Endothelial cell of umbilical vein (primary cell): ENCODE results near the gene DLK1. TPM values are rescaled to one million over a fixed set of nuclear protein-coding genes. Genes with fewer than 3 reads are reported as not detected.

Source experiments
- BruUV-seq: library from RNA; stranded (reverse); fragments of 400-500 nt; replicated peaks from 2 replicates; lab custom pipeline; 2021; lab: Mats Ljungman, UMichigan
- CTCF ChIA-PET: fragments of 300-600, 350-600 bp; sonication (Branson Sonifier 250); formaldehyde crosslinking; loops from one replicate; lab custom pipeline; 2021; ENCODE audit warnings: antibody characterized with exemption, inconsistent platforms; lab: Charles Lee
- POLR2A ChIA-PET: fragments of 300-600, 350-600 bp; sonication (Branson Sonifier 250); formaldehyde crosslinking; loops from one replicate; lab custom pipeline; 2021; ENCODE audit warnings: antibody characterized with exemption, inconsistent platforms; lab: Charles Lee
- DNase-seq: peaks from one replicate; pipeline ENCODE4 v3.0.0-alpha.2; 2011; ENCODE audit warnings: low read depth, low spot score
- FAIRE-seq: peaks from 2 replicates; lab custom pipeline; 2011; peaks lifted over from hg19 to GRCh38; lab: Jason Lieb, UNC
- H2AFZ ChIP-seq: 2 replicates; pipeline ENCODE4 v1.6.0; 2012; ENCODE audit warnings: low read depth, low read length, control low read depth, inconsistent platforms
- H3K27ac ChIP-seq: 2 replicates; pipeline ENCODE4 v1.5.1; 2011; ENCODE audit warnings: low read depth, mild to moderate bottlenecking, control low read depth, low read length, moderate library complexity; ENCODE audit not compliant: insufficient read depth
- H3K27me3 ChIP-seq, 2 experiments: 2 replicates each; pipeline versions ENCODE4 v1.6.0 to v1.6.1; 2011; ENCODE audit warnings: low read length in 2 of 2, mixed read lengths in 1 of 2; ENCODE audit not compliant: control insufficient read depth in 2 of 2, insufficient read depth in 2 of 2
- H3K36me3 ChIP-seq, 2 experiments: 2 replicates in 1 of 2; 3 replicates in 1 of 2; pipeline ENCODE4 v1.5.1; 2011; ENCODE audit warnings: low read length in 2 of 2, mild to moderate bottlenecking in 1 of 2, moderate library complexity in 1 of 2; ENCODE audit not compliant: control insufficient read depth in 2 of 2, insufficient read depth in 2 of 2; ENCODE audit errors: extremely low read depth in 1 of 2
- H3K4me1 ChIP-seq: 3 replicates; pipeline ENCODE4 v1.5.1; 2011; ENCODE audit warnings: mild to moderate bottlenecking, low read length; ENCODE audit not compliant: control insufficient read depth, insufficient read depth; ENCODE audit errors: extremely low read depth
- H3K4me2 ChIP-seq: 2 replicates; pipeline ENCODE4 v1.6.1; 2011; ENCODE audit warnings: low read length, control low read depth, mixed read lengths; ENCODE audit not compliant: insufficient read depth
- H3K4me3 ChIP-seq, 3 experiments: fragments of 200-600 bp in 1 of 3; sonication (generic), shearing (Covaris generic) in 1 of 3; replicated peaks in 1 of 3; 2 replicates each; pipeline ENCODE4 v1.5.1; 2011 to 2016; ENCODE audit warnings: control low read depth in 3 of 3, low read length in 3 of 3, mild to moderate bottlenecking in 2 of 3, inconsistent platforms in 1 of 3, low read depth in 1 of 3, moderate library complexity in 1 of 3; ENCODE audit not compliant: insufficient read depth in 1 of 3
- H3K79me2 ChIP-seq: 2 replicates; pipeline ENCODE4 v1.6.0; 2012; ENCODE audit warnings: low read length, inconsistent platforms; ENCODE audit not compliant: control insufficient read depth, insufficient read depth
- H3K9ac ChIP-seq: replicated peaks from 2 replicates; pipeline ENCODE3; 2011; ENCODE audit warnings: low read length, control low read depth; ENCODE audit not compliant: insufficient read depth; ENCODE audit errors: extremely low read depth
- H3K9me1 ChIP-seq: replicated peaks from 3 replicates; pipeline ENCODE4 v1.6.0; 2011; ENCODE audit warnings: mild to moderate bottlenecking, low read length; ENCODE audit not compliant: control insufficient read depth, insufficient read depth; ENCODE audit errors: extremely low read depth
- H3K9me3 ChIP-seq: replicated peaks from 2 replicates; pipeline ENCODE4 v1.5.1; 2012; ENCODE audit warnings: low read length, inconsistent platforms; ENCODE audit not compliant: control insufficient read depth, insufficient read depth
- H4K20me1 ChIP-seq: replicated peaks from 2 replicates; pipeline ENCODE3; 2011; ENCODE audit warnings: mild to moderate bottlenecking, low read length; ENCODE audit not compliant: control insufficient read depth, insufficient read depth; ENCODE audit errors: extremely low read depth
- EZH2 ChIP-seq: IDR thresholded peaks from 2 replicates; pipeline ENCODE4 v1.6.1; 2012; ENCODE audit warnings: borderline replicate concordance, low read depth, mild to moderate bottlenecking, moderate library complexity, low read length, inconsistent platforms; ENCODE audit not compliant: severe bottlenecking
- FOS ChIP-seq: IDR thresholded peaks from 2 replicates; pipeline ENCODE4 v1.6.1; 2011; ENCODE audit warnings: mild to moderate bottlenecking, low read length, moderate library complexity, borderline replicate concordance; ENCODE audit not compliant: insufficient read depth
- GATA2 ChIP-seq: IDR thresholded peaks from 2 replicates; pipeline ENCODE4 v1.7.0; 2011; ENCODE audit warnings: low read depth, mild to moderate bottlenecking, moderate library complexity, mixed read lengths, low read length; ENCODE audit not compliant: insufficient read length, insufficient read depth
- MYC ChIP-seq: IDR thresholded peaks from one replicate; pipeline ENCODE4 v1.6.1; 2011; ENCODE audit warnings: mild to moderate bottlenecking, low read depth, low read length
- POLR2A ChIP-seq: IDR thresholded peaks from 2 replicates; pipeline ENCODE4 v1.6.1; 2012; ENCODE audit warnings: low read depth, mild to moderate bottlenecking, control low read depth, low read length
- POLR2AphosphoS5 ChIP-seq: IDR thresholded peaks from 2 replicates; pipeline ENCODE4 v1.6.1; 2012; ENCODE audit warnings: low read depth, mild to moderate bottlenecking, control low read depth, low read length, moderate library complexity; ENCODE audit not compliant: insufficient read depth
- dilution Hi-C: fragments of 300-500 bp; cut with MboI; formaldehyde crosslinking; loops from one replicate; pipeline ENCODE4 v1.15.0; 2019; ENCODE audit warnings: low sequenced_read_pairs; ENCODE audit not compliant: extremely low pct_ligation_motif_present
- intact Hi-C: fragments of 100-400 bp; cut with micrococcal nuclease; formaldehyde crosslinking; loops from one replicate; pipeline ENCODE4 v1.10.0; 2022
- polyA plus RNA-seq, 4 experiments: library from polyadenylated mRNA; depleted of rRNA in 3 of 4; stranded (reverse) in 3 of 4; unstranded in 1 of 4; fragments of >200 nt; gene quantifications; 2 replicates each; pipeline versions ENCODE4 v1.2.1 to v1.2.3, GENCODE V29; 2011 to 2012; ENCODE audit warnings: missing spikeins in 1 of 4
- total RNA-seq: library from RNA; stranded (reverse); gene quantifications from 2 replicates; pipeline ENCODE4 v1.2.3, GENCODE V29; 2021
- TF ChIP-seq, protein P1 (sequence below), 2 donors: IDR thresholded peaks; 1 replicate in 1 of 2; 2 replicates in 1 of 2; pipeline ENCODE4 v1.5.1; 2011; ENCODE audit warnings: low read length in 2 of 2, mild to moderate bottlenecking in 2 of 2, moderate library complexity in 2 of 2, control low read depth in 1 of 2, inconsistent platforms in 1 of 2, low read depth in 1 of 2; ENCODE audit not compliant: insufficient read depth in 1 of 2; ENCODE audit errors: extremely low read depth in 1 of 2
- TF ChIP-seq, protein P2 (sequence below): IDR thresholded peaks from 2 replicates; pipeline ENCODE4 v1.6.1; 2011; ENCODE audit not compliant: insufficient read depth, insufficient read length

Gene DLK1
- total and polyA plus RNA-seq, 2 donors (not counting 3 experiments of a cell fraction or from before 2014, with no cell fraction given), result not detected

DNA sequence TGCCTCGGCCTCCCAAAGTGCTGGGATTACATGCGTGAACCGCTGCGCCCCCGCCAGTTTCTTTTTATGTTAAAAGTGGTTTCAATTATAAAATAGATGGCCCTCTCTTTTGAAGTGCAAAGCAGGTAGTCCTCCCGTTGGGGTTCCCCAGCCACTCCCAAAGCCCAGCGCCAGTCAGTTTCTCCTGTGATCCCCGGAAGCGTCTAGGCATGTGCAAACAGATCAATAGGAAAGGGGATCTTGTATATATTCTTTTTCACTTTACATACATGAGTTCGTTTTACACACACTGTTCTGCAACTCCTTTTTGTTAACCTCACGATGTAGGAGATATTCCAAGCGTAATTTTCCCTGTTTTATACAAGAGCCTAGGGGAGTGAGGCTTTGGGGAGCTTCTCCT lies 16.3 kb upstream of the DLK1 start:
- dilution Hi-C loops, result no loop called here
- intact Hi-C loops, result loop anchor here (5.0 kb wide), 1 partner anchor 107 kb away; no protein-coding TSS in a partner anchor
- no peak overlapping the region for H3K27ac ChIP-seq
- DNase-seq, result no peak
- H3K36me3 ChIP-seq, result no peaks in the 10 kb centered on the region
- ChIA-PET POLR2A (interaction anchor here (1.0 kb wide), 1 partner anchor 17 kb away, joined by 3 read pairs; no protein-coding TSS in a partner anchor), CTCF (interaction anchor here (0.6 to 4.0 kb wide), 36 partner anchors 7 to 917 kb away, joined by 3 to 27 read pairs (median 4); partner anchors contain the start of gene MEG3)
- no peak for FAIRE-seq
- no peak overlapping the region for H3K9ac ChIP-seq
- no peak overlapping the region for H3K4me2 ChIP-seq
- TF ChIP-seq EZH2 (no peak), MYC (no peak), POLR2AphosphoS5 (no peak), FOS (no peak), POLR2A (no peak), GATA2 (no peak)
- TF ChIP-seq, protein P1, sequence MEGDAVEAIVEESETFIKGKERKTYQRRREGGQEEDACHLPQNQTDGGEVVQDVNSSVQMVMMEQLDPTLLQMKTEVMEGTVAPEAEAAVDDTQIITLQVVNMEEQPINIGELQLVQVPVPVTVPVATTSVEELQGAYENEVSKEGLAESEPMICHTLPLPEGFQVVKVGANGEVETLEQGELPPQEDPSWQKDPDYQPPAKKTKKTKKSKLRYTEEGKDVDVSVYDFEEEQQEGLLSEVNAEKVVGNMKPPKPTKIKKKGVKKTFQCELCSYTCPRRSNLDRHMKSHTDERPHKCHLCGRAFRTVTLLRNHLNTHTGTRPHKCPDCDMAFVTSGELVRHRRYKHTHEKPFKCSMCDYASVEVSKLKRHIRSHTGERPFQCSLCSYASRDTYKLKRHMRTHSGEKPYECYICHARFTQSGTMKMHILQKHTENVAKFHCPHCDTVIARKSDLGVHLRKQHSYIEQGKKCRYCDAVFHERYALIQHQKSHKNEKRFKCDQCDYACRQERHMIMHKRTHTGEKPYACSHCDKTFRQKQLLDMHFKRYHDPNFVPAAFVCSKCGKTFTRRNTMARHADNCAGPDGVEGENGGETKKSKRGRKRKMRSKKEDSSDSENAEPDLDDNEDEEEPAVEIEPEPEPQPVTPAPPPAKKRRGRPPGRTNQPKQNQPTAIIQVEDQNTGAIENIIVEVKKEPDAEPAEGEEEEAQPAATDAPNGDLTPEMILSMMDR (IDR thresholded peaks at IDR 0.05; ENCODE audit: extremely low read depth in 1 of 2, insufficient read depth in 1 of 2, low read depth in 1 of 2, low read length in 2 of 2), result no peak
- TF ChIP-seq, protein P2, sequence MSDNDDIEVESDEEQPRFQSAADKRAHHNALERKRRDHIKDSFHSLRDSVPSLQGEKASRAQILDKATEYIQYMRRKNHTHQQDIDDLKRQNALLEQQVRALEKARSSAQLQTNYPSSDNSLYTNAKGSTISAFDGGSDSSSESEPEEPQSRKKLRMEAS, result no peak
- H2AFZ ChIP-seq, result no peak overlapping the region
- no TSS peak for BruUV-seq
- H4K20me1 ChIP-seq, result no peaks in the 10 kb centered on the region
- H3K4me1 ChIP-seq, result peaks cover 5% of the 10 kb centered on the region
- no peak overlapping the region for H3K4me3 ChIP-seq
- no peaks in the 10 kb centered on the region for H3K27me3 ChIP-seq
- H3K9me1 ChIP-seq, result no peaks in the 10 kb centered on the region
- H3K79me2 ChIP-seq, result no peaks in the 10 kb centered on the region
- H3K9me3 ChIP-seq, result no peaks in the 10 kb centered on the region
